ENCODE measurements around the gene NKX2-1. TPM values are rescaled to one million over a fixed set of nuclear protein-coding genes. Genes with fewer than 3 reads are reported as not detected.

Gene NKX2-1
- total and polyA plus RNA-seq, 2 of the 13 experiments (the other 11 are each of a cell fraction or from before 2014, with no cell fraction given): not detected

- H4K20me1 ChIP-seq (ENCODE audit: insufficient read depth, low read length): no peaks in the 10 kb centered on the region; the same call in 1 of the 2 replicates
- no peaks in the 10 kb centered on the region for H3K79me2 ChIP-seq (ENCODE audit: insufficient read depth, low read length)
- no peak overlapping the region for H2AFZ ChIP-seq (ENCODE audit: low read length)
- no peaks in the 10 kb centered on the region for H3K9me3 ChIP-seq (ENCODE audit: low read length)
- TF ChIP-seq CENPX (CRISPR knock-in tag; IDR thresholded peaks at IDR 0.05) (no peak), ZNF570 (CRISPR knock-in tag; IDR thresholded peaks at IDR 0.05; ENCODE audit: borderline replicate concordance) (no peak), EED (CRISPR knock-in tag; IDR thresholded peaks at IDR 0.05) (no peak), SIN3A (IDR thresholded peaks at IDR 0.05; ENCODE audit: borderline replicate concordance, low read depth, low read length) (no peak)
- ChIA-PET POLR2A (no interaction called here), CTCF (ENCODE audit: low intra/inter-chr PET ratio, low total read pairs) (no interaction called here)
- H3K4me3 ChIP-seq (replicated peaks in 1 of 3; ENCODE audit: insufficient read depth in 1 of 3, low read depth in 2 of 3, low read length in 3 of 3): no peak overlapping the region
- in situ Hi-C loops (cut with HindIII; ENCODE audit: extremely low pct_ligation_motif_present, low pct_unique_long_range_greater_than_20kb) (no loop called here), intact Hi-C loops (cut with micrococcal nuclease; ENCODE audit: unreplicated experiment) (no loop called here)
- DNase-seq (ENCODE audit: low spot score): no peak
- peaks cover 61 to 92% of the 10 kb centered on the region in 2 experiments for H3K27me3 ChIP-seq (ENCODE audit: control insufficient read depth in 1 of 2, insufficient read depth in 2 of 2, low read length in 2 of 2)
- FAIRE-seq: no peak
- no peak overlapping the region for H3K27ac ChIP-seq (ENCODE audit: extremely low read length, insufficient read depth, low read length)
- H3K4me1 ChIP-seq (ENCODE audit: insufficient read depth, low read length): 0 out of 2 replicates have a peak, but pooled peaks cover 9% of the 10 kb centered on the region
- H3K4me2 ChIP-seq (ENCODE audit: low read depth, low read length): no peak overlapping the region
- no peak overlapping the region for H3K9ac ChIP-seq (ENCODE audit: insufficient read depth, low read depth, low read length)
- no TSS peak for BruUV-seq (replicated peaks)
- peak; percentile 12; the same call in 2 of the 3 replicates for ATAC-seq
- WGBS (ENCODE audit: low lambda C conversion rate): 54% methylated on average over 78 of the region's 87 CpGs
- H3K36me3 ChIP-seq (replicated peaks in 1 of 2; ENCODE audit: control insufficient read depth in 1 of 2, insufficient read depth in 2 of 2, low read length in 2 of 2): no peaks in the 10 kb centered on the region
Measured at GRCh38 chr14:36517242-36518030, 2.6 kb downstream of the NKX2-1 start.

GRCh38 chr14:36516719-36517241 lies 3.3 kb downstream of the NKX2-1 start:
- POLR2A ChIA-PET: no interaction called here
- H3K9me3 ChIP-seq (ENCODE audit: low read length): no peaks in the 10 kb centered on the region
- H3K4me1 ChIP-seq (ENCODE audit: insufficient read depth, low read length): 0 out of 2 replicates have a peak, but pooled peaks cover 9% of the 10 kb centered on the region
- ATAC-seq: no peak
- peaks cover 57 to 92% of the 10 kb centered on the region in 2 experiments for H3K27me3 ChIP-seq (ENCODE audit: control insufficient read depth in 1 of 2, insufficient read depth in 2 of 2, low read length in 2 of 2)
- in situ Hi-C loops (cut with HindIII; ENCODE audit: extremely low pct_ligation_motif_present, low pct_unique_long_range_greater_than_20kb): no loop called here
- H4K20me1 ChIP-seq (ENCODE audit: insufficient read depth, low read length): no peaks in the 10 kb centered on the region; the same call in 1 of the 2 replicates
- intact Hi-C loops (cut with micrococcal nuclease; ENCODE audit: unreplicated experiment): no loop called here
- TF ChIP-seq ZSCAN30 (CRISPR knock-in tag; IDR thresholded peaks at IDR 0.05): no peak
- no peak overlapping the region for H3K9ac ChIP-seq (ENCODE audit: insufficient read depth, low read depth, low read length)
- H3K4me2 ChIP-seq (ENCODE audit: low read depth, low read length): no peak overlapping the region
- no peak for DNase-seq (ENCODE audit: low spot score)
- H3K36me3 ChIP-seq (replicated peaks in 1 of 2; ENCODE audit: control insufficient read depth in 1 of 2, insufficient read depth in 2 of 2, low read length in 2 of 2): no peaks in the 10 kb centered on the region
- FAIRE-seq: no peak
- no peak overlapping the region for H2AFZ ChIP-seq (ENCODE audit: low read length)
- 39% methylated on average over 16 of the region's 16 CpGs for WGBS (ENCODE audit: low lambda C conversion rate)
- H3K79me2 ChIP-seq (ENCODE audit: insufficient read depth, low read length): no peaks in the 10 kb centered on the region
- CTCF ChIA-PET (ENCODE audit: low intra/inter-chr PET ratio, low total read pairs): no interaction called here
- no peak overlapping the region for H3K27ac ChIP-seq (ENCODE audit: extremely low read length, insufficient read depth, low read length)
- BruUV-seq (replicated peaks): no TSS peak
- no peak overlapping the region for H3K4me3 ChIP-seq (replicated peaks in 1 of 3; ENCODE audit: insufficient read depth in 1 of 3, low read depth in 2 of 3, low read length in 3 of 3)

Measured in HepG2 (cell line).